OCI-LY1 (cell line): Measurements from ENCODE around the gene GMFB.

ENCODE experiments used
- H2AFZ ChIP-seq: fragments of 200-600 bp; sonication (generic), shearing (Covaris generic); 2 replicates; pipeline ENCODE4 v1.6.0; 2014; ENCODE audit warnings: antibody characterized with exemption, mild to moderate bottlenecking, low read length
- H3F3A ChIP-seq: fragments of 200-600 bp; sonication (generic), shearing (Covaris generic); 2 replicates; pipeline ENCODE4 v1.6.0; 2014; ENCODE audit warnings: mild to moderate bottlenecking, antibody characterized with exemption, low read length, moderate library complexity; ENCODE audit not compliant: insufficient read depth
- H3K27ac ChIP-seq: fragments of 200-600 bp; sonication (generic); 2 replicates; pipeline ENCODE4 v1.5.1; 2014; ENCODE audit warnings: low read length, mixed run types, mild to moderate bottlenecking, low read depth; ENCODE audit not compliant: poor library complexity, severe bottlenecking
- H3K27me3 ChIP-seq: fragments of 200-600 bp; sonication (generic); 2 replicates; pipeline ENCODE4 v1.6.0; 2014; ENCODE audit warnings: antibody characterized with exemption, mild to moderate bottlenecking, low read length, moderate library complexity; ENCODE audit not compliant: insufficient read depth
- H3K36me3 ChIP-seq: fragments of 200-600 bp; sonication (generic); 2 replicates; pipeline ENCODE4 v1.6.1; 2014; ENCODE audit warnings: mild to moderate bottlenecking, antibody characterized with exemption, low read length, moderate library complexity, mixed read lengths; ENCODE audit not compliant: insufficient read depth
- H3K4me1 ChIP-seq: fragments of 200-600 bp; sonication (generic); 2 replicates; pipeline ENCODE4 v1.5.1; 2014; ENCODE audit warnings: mild to moderate bottlenecking, low read length, moderate library complexity; ENCODE audit not compliant: insufficient read depth, severe bottlenecking
- H3K4me2 ChIP-seq: fragments of 200-600 bp; sonication (generic), shearing (Covaris generic); 2 replicates; pipeline ENCODE4 v1.6.1; 2014; ENCODE audit warnings: low read length
- H3K4me3 ChIP-seq: fragments of 200-600 bp; sonication (generic); 2 replicates; pipeline ENCODE4 v1.5.1; 2014; ENCODE audit warnings: low read length, low read depth, mild to moderate bottlenecking, mixed read lengths; ENCODE audit not compliant: poor library complexity, severe bottlenecking
- H3K79me2 ChIP-seq: fragments of 200-600 bp; shearing (Covaris generic); 2 replicates; pipeline ENCODE4 v1.6.1; 2016; ENCODE audit warnings: mixed run types, low read length, mixed read lengths; ENCODE audit not compliant: insufficient read depth
- H3K9ac ChIP-seq: fragments of 200-600 bp; sonication (generic), shearing (Covaris generic); 2 replicates; pipeline ENCODE4 v1.6.1; 2014; ENCODE audit warnings: mild to moderate bottlenecking, low read length, mixed read lengths
- H3K9me2 ChIP-seq: fragments of 200-600 bp; sonication (generic), shearing (Covaris generic); 2 replicates; pipeline ENCODE4 v1.6.1; 2014; ENCODE audit warnings: low read depth, mild to moderate bottlenecking, low read length, mixed read lengths
- H3K9me3 ChIP-seq: fragments of 200-600 bp; shearing (Covaris generic); 2 replicates; pipeline ENCODE4 v1.6.1; 2014; ENCODE audit warnings: low read length, mixed read lengths
- H4K20me1 ChIP-seq: fragments of 200-600 bp; sonication (generic), shearing (Covaris generic); 2 replicates; pipeline ENCODE4 v1.6.0; 2016; ENCODE audit warnings: mild to moderate bottlenecking, low read length; ENCODE audit not compliant: insufficient read depth
- CTCF ChIP-seq: fragments of 200-600 bp; sonication (generic), shearing (Covaris generic); IDR thresholded peaks from 2 replicates; pipeline ENCODE4 v1.5.1; 2017; ENCODE audit warnings: mild to moderate bottlenecking, antibody characterized with exemption, low read length, moderate library complexity, mixed read lengths
- EZH2 ChIP-seq: fragments of 200-600 bp; sonication (generic), shearing (Covaris generic); IDR thresholded peaks from 2 replicates; pipeline ENCODE4 v1.8.0; 2017; ENCODE audit warnings: borderline replicate concordance, mixed run types, mild to moderate bottlenecking, antibody characterized with exemption, low read length, moderate library complexity, mixed read lengths

Gene GMFB

GRCh38 chr14:54475911-54476310 is 12.9 kb downstream of the GMFB start:
- no peak for TF ChIP-seq CTCF
- TF ChIP-seq EZH2, result no peak
- H3K27me3 ChIP-seq, result no peaks in the 10 kb centered on the region
- no peaks in the 10 kb centered on the region for H4K20me1 ChIP-seq
- H3F3A ChIP-seq, result no peaks in the 10 kb centered on the region
- H3K4me2 ChIP-seq, result no peak overlapping the region
- H3K36me3 ChIP-seq, result peaks cover 33% of the 10 kb centered on the region; the same call in 1 of the 2 replicates
- no peaks in the 10 kb centered on the region for H3K4me1 ChIP-seq
- no peak overlapping the region for H3K4me3 ChIP-seq
- H3K9ac ChIP-seq, result no peak overlapping the region
- no peaks in the 10 kb centered on the region for H3K9me2 ChIP-seq
- H3K79me2 ChIP-seq, result no peaks in the 10 kb centered on the region
- H3K9me3 ChIP-seq, result no peaks in the 10 kb centered on the region
- H2AFZ ChIP-seq, result no peak overlapping the region
- no peak overlapping the region for H3K27ac ChIP-seq

GRCh38 chr14:54475187-54475899 is 13.4 kb downstream of the GMFB start:
- H3K4me3 ChIP-seq, result no peak overlapping the region
- peaks cover 33% of the 10 kb centered on the region; the same call in 1 of the 2 replicates for H3K36me3 ChIP-seq
- no peaks in the 10 kb centered on the region for H3K4me1 ChIP-seq
- H4K20me1 ChIP-seq, result no peaks in the 10 kb centered on the region
- no peak overlapping the region for H2AFZ ChIP-seq
- TF ChIP-seq CTCF (no peak), EZH2 (no peak)
- no peak overlapping the region for H3K27ac ChIP-seq
- no peaks in the 10 kb centered on the region for H3F3A ChIP-seq
- no peaks in the 10 kb centered on the region for H3K27me3 ChIP-seq
- no peak overlapping the region for H3K9ac ChIP-seq
- no peak overlapping the region for H3K4me2 ChIP-seq
- H3K9me2 ChIP-seq, result no peaks in the 10 kb centered on the region
- H3K9me3 ChIP-seq, result no peaks in the 10 kb centered on the region
- no peaks in the 10 kb centered on the region for H3K79me2 ChIP-seq

GRCh38 chr14:54474232-54474793 is 14.5 kb downstream of the GMFB start:
- TF ChIP-seq CTCF (no peak), EZH2 (no peak)
- Histone ChIP-seq H3K4me3 (no peak overlapping the region), H3K4me1 (no peaks in the 10 kb centered on the region), H4K20me1 (no peaks in the 10 kb centered on the region), H3F3A (no peaks in the 10 kb centered on the region), H3K9me3 (no peaks in the 10 kb centered on the region), H2AFZ (no peak overlapping the region), H3K27me3 (no peaks in the 10 kb centered on the region), H3K79me2 (no peaks in the 10 kb centered on the region), H3K9me2 (no peaks in the 10 kb centered on the region), H3K4me2 (no peak overlapping the region), H3K27ac (no peak overlapping the region), H3K36me3 (peaks cover 33% of the 10 kb centered on the region; the same call in 1 of the 2 replicates), H3K9ac (no peak overlapping the region)
